GM18507 (cell line): ENCODE measurements around the gene KIRREL3.
A peak's percentile ranks its signal among the peaks of the same experiment; 100 is the strongest.

ENCODE experiments used
- DNase-seq: peaks from one replicate; pipeline ENCODE4 v3.0.0; 2011; ENCODE audit warnings: low read depth; ENCODE audit not compliant: insufficient read length; ENCODE audit errors: extremely low spot score
- FAIRE-seq: peaks from 2 replicates; lab custom pipeline; 2011; peaks lifted over from hg19 to GRCh38; lab: Jason Lieb, UNC

The KIRREL3 gene

GRCh38 chr11:126495281-126496220 lies 505.0 kb downstream of the KIRREL3 start:
- FAIRE-seq: no peak
- no peak for DNase-seq

DNA sequence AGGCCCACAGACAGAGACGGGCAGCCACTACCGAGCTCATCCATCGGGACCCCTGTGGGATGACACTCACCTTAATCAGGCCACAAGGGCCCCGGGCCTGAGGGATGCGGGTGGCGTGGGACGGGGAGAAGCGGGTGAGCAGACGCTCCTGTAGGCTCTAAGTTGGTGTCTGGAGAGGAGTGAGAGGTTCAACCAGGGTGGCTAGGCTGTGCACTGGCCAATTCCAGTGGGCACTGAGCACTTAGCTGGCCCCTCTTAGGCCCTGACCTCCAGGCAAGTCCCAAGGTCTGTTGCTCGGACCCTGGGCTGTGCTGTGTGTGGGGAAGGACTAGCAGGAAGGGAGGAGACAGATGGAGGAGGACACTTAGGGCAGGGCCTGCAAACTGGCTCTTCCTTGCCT lies 505.7 kb downstream of the KIRREL3 start:
- FAIRE-seq: no peak
- no peak for DNase-seq

GRCh38 chr11:126492331-126493082 lies 508.1 kb downstream of the KIRREL3 start:
- no peak for DNase-seq
- no peak for FAIRE-seq

DNA sequence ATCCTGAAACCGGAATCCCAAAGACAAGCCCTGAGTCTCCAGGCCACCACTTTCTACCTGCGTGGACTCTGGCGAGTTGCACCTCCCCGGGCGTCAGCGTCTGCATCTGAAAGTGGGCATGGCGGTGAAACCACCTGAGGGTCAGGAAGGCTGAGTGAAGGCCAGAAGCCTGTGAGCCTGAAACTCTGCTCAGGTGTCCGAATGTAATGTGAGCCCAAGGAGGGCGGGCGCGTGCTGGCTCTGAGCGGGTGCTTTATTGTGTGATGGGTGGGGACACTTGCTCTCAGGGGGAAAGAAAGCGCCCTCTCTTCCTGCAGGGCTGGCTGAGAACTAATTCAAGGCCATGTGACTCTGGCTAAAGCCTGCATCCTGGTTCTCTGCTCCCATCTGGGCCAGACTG lies 509.5 kb downstream of the KIRREL3 start:
- no peak for DNase-seq
- no peak for FAIRE-seq

- DNase-seq (no peak), FAIRE-seq (no peak)
These were observed 510.5 kb downstream of the KIRREL3 start for GRCh38 chr11:126489836-126490660.

GRCh38 chr11:126488591-126489370 lies 511.8 kb downstream of the KIRREL3 start:
- FAIRE-seq: no peak
- no peak for DNase-seq

DNA sequence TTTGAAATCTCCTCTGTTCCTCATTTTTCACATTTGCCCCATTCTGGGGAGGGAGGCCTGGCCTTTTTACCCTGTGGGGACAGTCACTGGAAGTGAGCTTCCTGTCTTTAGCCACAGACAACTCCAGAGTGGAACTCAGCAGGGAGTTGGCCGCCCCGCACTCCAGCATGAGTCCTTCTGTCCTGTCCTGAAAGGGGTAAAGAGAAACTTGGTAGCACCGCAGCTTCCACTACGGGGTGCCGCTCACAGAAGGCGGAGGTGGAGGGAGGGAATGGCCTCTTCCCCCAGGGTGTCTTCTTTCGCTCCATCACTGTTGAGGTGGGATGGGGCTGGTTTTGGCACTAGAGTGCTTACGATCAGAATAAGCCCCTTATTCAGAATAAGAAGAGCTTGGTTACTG lies 512.9 kb downstream of the KIRREL3 start:
- DNase-seq (no peak), FAIRE-seq (no peak)

GRCh38 chr11:126485986-126486635 lies 514.5 kb downstream of the KIRREL3 start:
- FAIRE-seq (no peak), DNase-seq (no peak)

GRCh38 chr11:126485021-126485792 lies 515.4 kb downstream of the KIRREL3 start:
- DNase-seq: no peak
- FAIRE-seq: peak; percentile 78

DNA sequence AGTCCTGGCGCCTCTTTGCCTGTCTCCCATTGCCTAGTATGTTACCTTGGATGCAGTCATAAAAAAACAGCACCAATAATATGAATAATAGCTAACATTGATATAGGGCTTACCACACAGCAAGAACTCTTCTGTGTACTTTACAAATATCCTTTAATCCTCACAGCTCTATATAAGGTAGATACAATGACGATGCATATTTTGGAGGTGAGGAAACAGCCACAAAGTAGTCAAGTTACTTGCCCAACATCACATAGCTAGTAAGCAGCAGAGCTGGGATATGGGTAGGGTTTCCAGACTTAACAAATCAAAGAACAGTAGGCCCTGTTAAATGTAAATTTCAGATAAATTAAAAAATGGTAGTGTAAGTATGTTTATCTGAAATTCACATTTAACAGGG lies 516.3 kb downstream of the KIRREL3 start:
- DNase-seq (no peak), FAIRE-seq (no peak)

DNA sequence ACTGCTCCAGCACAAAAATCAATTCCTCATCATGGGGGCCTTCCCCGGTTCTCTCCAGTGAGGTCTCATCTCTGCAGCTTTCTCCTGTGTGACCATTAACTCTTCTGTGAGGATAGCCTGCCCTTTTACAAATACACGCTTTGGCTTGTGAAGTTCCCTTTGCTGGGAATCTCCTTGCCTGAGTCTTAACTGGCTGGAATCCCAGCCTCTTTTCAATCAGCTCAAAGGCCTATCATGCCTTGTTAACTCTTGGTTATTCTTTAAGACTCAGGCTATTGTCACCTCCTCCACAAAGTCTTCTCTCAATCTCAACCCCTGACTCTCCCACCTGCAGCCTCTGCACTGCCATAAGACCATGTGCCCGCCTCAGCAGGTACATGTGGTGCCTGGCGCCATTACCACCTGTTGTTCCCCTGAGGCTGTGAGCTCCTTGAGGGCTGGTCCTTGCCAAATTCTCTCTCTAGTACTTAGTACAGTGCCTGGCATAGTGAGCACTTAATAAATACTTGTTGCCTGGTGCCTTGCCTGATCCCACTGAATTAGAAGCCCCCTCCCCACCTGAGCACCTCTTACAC lies 516.9 kb downstream of the KIRREL3 start:
- DNase-seq: no peak
- no peak for FAIRE-seq

DNA sequence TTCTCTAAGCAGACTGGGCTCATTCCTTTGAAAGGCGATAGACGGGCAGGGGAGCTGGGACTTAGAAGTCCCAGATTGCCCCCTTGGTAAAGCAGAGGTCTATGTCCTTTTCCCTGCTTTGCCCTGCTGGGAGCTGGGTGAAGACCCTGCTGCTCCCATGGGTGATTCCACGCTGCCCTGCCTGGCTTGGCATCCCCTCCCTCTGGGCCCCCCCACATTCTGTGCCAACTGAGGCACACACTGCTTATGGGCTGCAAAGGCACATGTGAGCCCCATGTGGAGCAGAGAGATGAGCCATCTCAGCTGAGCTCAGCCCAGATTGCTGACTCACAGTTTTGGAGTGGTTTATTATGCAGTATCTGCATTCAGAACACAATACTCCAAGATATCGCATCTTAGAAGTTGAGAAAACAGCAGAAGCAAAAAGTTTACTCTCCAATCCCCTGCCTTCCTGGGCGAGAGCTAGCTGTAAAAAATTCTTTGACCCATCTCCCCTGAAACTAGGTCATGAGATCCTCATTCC lies 517.9 kb downstream of the KIRREL3 start:
- no peak for FAIRE-seq
- no peak for DNase-seq

DNA sequence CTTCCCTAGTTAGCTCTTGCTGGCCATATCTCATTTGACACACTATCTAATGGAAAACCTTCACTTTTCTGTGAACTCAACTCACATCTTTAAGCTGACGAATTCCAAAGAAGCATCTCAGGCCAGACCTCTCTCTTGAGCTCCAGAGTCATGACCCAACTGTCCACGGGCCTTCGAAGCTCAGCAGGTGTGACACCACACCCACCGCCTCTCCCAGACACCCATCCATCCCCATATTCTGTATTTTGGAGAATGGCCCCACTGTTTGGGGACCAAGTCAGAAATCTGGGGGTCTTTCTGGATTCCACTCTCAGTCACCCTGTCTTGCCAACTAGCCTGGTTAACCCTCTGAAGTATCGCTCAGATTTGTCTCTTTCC lies 519.3 kb downstream of the KIRREL3 start:
- DNase-seq (no peak), FAIRE-seq (no peak)

DNA sequence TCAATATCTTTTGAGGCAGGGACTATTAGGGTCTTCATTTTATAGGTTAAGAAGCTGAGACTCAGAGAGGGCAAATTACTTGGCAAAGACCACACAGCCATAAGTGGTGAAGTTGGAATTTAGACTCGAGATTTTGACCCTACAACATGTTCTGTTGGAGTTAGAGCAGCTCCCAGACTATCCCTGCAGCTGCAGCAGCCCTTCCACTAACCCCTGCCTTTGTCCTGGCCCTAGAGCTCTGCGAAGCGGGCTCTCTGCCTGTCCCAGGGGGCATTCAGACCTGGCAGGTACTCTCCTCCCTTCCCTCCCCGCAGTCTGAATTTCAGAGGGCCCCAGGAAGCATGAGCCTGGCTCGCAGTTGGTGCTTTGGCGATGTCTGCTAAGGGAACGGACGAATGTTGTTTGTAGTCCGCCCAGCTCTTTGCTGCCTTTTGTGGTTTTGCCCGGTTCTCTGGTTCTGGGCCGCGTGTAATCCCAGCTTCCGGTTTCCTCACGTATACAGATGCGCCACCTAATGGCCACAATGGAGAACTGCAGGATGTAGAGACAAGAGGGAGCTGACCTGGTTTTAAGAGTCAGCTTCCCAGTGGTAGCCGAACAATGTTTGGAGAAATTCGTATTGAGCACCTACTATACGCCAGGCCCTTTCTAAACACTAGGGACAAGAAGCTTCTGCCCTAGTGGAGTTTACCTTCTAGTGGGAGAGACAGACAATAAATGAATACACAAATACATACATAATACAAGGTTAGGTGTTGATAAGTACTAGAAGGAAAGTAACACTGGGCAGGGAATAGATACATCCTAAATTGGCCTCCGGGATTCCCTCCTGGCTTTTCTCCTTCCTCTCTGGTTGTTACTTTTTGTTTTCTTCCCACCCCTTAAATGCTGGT lies 519.9 kb downstream of the KIRREL3 start:
- DNase-seq (peak; percentile 64), FAIRE-seq (peak; percentile 95)

DNA sequence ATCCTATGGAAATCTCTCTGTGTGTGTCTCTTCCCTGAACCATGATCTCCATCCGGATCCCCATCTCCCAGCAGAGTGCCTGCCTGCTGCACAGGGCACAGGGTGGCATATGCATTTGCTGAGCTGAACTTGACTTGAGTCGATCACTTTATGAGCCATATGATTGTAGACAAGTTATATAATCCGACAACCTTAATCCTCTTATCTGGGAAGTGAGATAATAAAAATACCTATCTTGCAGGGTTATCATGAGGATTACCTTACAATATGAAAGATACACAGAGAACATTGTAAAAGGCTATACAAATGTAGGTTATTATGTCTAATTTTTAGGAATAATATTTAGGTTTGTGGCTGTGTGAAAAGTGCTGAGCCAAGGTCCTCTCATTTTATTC lies 520.6 kb downstream of the KIRREL3 start:
- FAIRE-seq (no peak), DNase-seq (no peak)

- FAIRE-seq (no peak), DNase-seq (no peak)
These were observed 521.2 kb downstream of the KIRREL3 start for GRCh38 chr11:126479178-126479930.
